ENCODE data around the gene BEX1.
"Not testable (repeated sequence)": the region's sequence is repeated elsewhere in the genome, so short reads cannot be mapped to it uniquely, and the experiment has no call there.

Gene BEX1

GRCh38 chrX:103063918-103064434 lies at the start of gene BEX1:
Gene BEX1, minus strand, starts transcription at chrX:103064171. Its CDS starts 897 bp downstream, at chrX:103063274.
- Histone ChIP-seq H3K36me3 (replicated peaks; ENCODE audit: low read depth, low read length) (no peaks in the 10 kb centered on the region), H3K4me3 (ENCODE audit: low read length) (no peak within 1 kb of the TSS)

GRCh38 chrX:103109497-103109896 lies 45.5 kb upstream of the BEX1 start:
- H3K4me3 ChIP-seq (ENCODE audit: low read length); H3K4me1 ChIP-seq (ENCODE audit: low read length); H3K27me3 ChIP-seq (ENCODE audit: low read depth, low read length); H4K20me1 ChIP-seq (ENCODE audit: insufficient read depth, low read length); H2AFZ ChIP-seq (ENCODE audit: low read depth, low read length); H3K9ac ChIP-seq (ENCODE audit: low read length); H3K79me2 ChIP-seq (ENCODE audit: low read length); H3K4me2 ChIP-seq (ENCODE audit: low read length); H3K9me3 ChIP-seq (ENCODE audit: insufficient read depth, low read length); H3K36me3 ChIP-seq (replicated peaks; ENCODE audit: low read depth, low read length); H3K27ac ChIP-seq (ENCODE audit: low read length): not testable (repeated sequence)

More at GRCh38 chrX:103063918-103064434, at the start of gene BEX1:
- H2AFZ ChIP-seq (ENCODE audit: low read depth, low read length): no peak within 1 kb of the TSS
- H3K79me2 ChIP-seq (ENCODE audit: low read length): no peaks in the 10 kb centered on the region
- H3K4me2 ChIP-seq (ENCODE audit: low read length): no peak within 1 kb of the TSS
- no peak within 1 kb of the TSS for H3K9ac ChIP-seq (ENCODE audit: low read length)
- H3K27me3 ChIP-seq (ENCODE audit: low read depth, low read length): no peaks in the 10 kb centered on the region
- no peaks in the 10 kb centered on the region for H3K9me3 ChIP-seq (ENCODE audit: insufficient read depth, low read length)
- H3K27ac ChIP-seq (ENCODE audit: low read length): no peak within 1 kb of the TSS
- no peaks in the 10 kb centered on the region for H4K20me1 ChIP-seq (ENCODE audit: insufficient read depth, low read length)
- no peak for TF ChIP-seq CTCF (IDR thresholded peaks at IDR 0.05; ENCODE audit: low read depth, low read length)
- no peak for TF ChIP-seq EZH2phosphoT487 (IDR thresholded peaks at IDR 0.05; ENCODE audit: low read depth)
- no peaks in the 10 kb centered on the region for H3K4me1 ChIP-seq (ENCODE audit: low read length)

GRCh38 chrX:103107836-103108235 lies 43.9 kb upstream of the BEX1 start:
- Histone ChIP-seq H3K4me2 (ENCODE audit: low read length) (no peak overlapping the region), H3K4me1 (ENCODE audit: low read length) (no peaks in the 10 kb centered on the region), H3K36me3 (replicated peaks; ENCODE audit: low read depth, low read length) (no peaks in the 10 kb centered on the region), H3K79me2 (ENCODE audit: low read length) (no peaks in the 10 kb centered on the region), H3K27ac (ENCODE audit: low read length) (no peak overlapping the region), H3K4me3 (ENCODE audit: low read length) (no peak overlapping the region), H3K27me3 (ENCODE audit: low read depth, low read length) (no peaks in the 10 kb centered on the region), H3K9ac (ENCODE audit: low read length) (no peak overlapping the region), H3K9me3 (ENCODE audit: insufficient read depth, low read length) (no peaks in the 10 kb centered on the region), H4K20me1 (ENCODE audit: insufficient read depth, low read length) (no peaks in the 10 kb centered on the region), H2AFZ (ENCODE audit: low read depth, low read length) (no peak overlapping the region)
- TF ChIP-seq EZH2phosphoT487 (IDR thresholded peaks at IDR 0.05; ENCODE audit: low read depth) (no peak), CTCF (IDR thresholded peaks at IDR 0.05; ENCODE audit: low read depth, low read length) (no peak)

GRCh38 chrX:103107227-103107737 lies 43.3 kb upstream of the BEX1 start:
- H3K4me2 ChIP-seq (ENCODE audit: low read length); H3K36me3 ChIP-seq (replicated peaks; ENCODE audit: low read depth, low read length); H2AFZ ChIP-seq (ENCODE audit: low read depth, low read length); H3K27me3 ChIP-seq (ENCODE audit: low read depth, low read length); H4K20me1 ChIP-seq (ENCODE audit: insufficient read depth, low read length); H3K27ac ChIP-seq (ENCODE audit: low read length); H3K9ac ChIP-seq (ENCODE audit: low read length); H3K79me2 ChIP-seq (ENCODE audit: low read length); H3K9me3 ChIP-seq (ENCODE audit: insufficient read depth, low read length); H3K4me1 ChIP-seq (ENCODE audit: low read length); H3K4me3 ChIP-seq (ENCODE audit: low read length): not testable (repeated sequence)

GRCh38 chrX:103104370-103104769 lies 40.4 kb upstream of the BEX1 start:
- not testable (repeated sequence) for H3K79me2 ChIP-seq (ENCODE audit: low read length); H3K4me3 ChIP-seq (ENCODE audit: low read length); H3K9me3 ChIP-seq (ENCODE audit: insufficient read depth, low read length); H3K4me2 ChIP-seq (ENCODE audit: low read length); H4K20me1 ChIP-seq (ENCODE audit: insufficient read depth, low read length); H2AFZ ChIP-seq (ENCODE audit: low read depth, low read length); H3K4me1 ChIP-seq (ENCODE audit: low read length); H3K9ac ChIP-seq (ENCODE audit: low read length); H3K27ac ChIP-seq (ENCODE audit: low read length); H3K27me3 ChIP-seq (ENCODE audit: low read depth, low read length); H3K36me3 ChIP-seq (replicated peaks; ENCODE audit: low read depth, low read length)

GRCh38 chrX:103103866-103104265 lies 39.9 kb upstream of the BEX1 start:
- H3K9me3 ChIP-seq (ENCODE audit: insufficient read depth, low read length); H3K4me2 ChIP-seq (ENCODE audit: low read length); H3K9ac ChIP-seq (ENCODE audit: low read length); H3K36me3 ChIP-seq (replicated peaks; ENCODE audit: low read depth, low read length); H3K4me3 ChIP-seq (ENCODE audit: low read length); H3K27ac ChIP-seq (ENCODE audit: low read length); H3K79me2 ChIP-seq (ENCODE audit: low read length); H4K20me1 ChIP-seq (ENCODE audit: insufficient read depth, low read length); H2AFZ ChIP-seq (ENCODE audit: low read depth, low read length); H3K4me1 ChIP-seq (ENCODE audit: low read length); H3K27me3 ChIP-seq (ENCODE audit: low read depth, low read length): not testable (repeated sequence)

All from OCI-LY3 (cell line).